Right ventricle myocardium superior (tissue), 1 donor: ENCODE measurements around the gene ZC3H18. TPM values are rescaled to one million over a fixed set of nuclear protein-coding genes. Genes with fewer than 3 reads are reported as not detected.

ENCODE experiments used
- ATAC-seq: fragments of 200-7000 bp; cut with Tn5 transposase; one replicate; pipeline ENCODE4 v1.9.1; 2020; ENCODE audit warnings: mild to moderate bottlenecking; ENCODE audit not compliant: poor library complexity
- DNase-seq: peaks from one replicate; pipeline ENCODE4 v3.0.0-alpha.2; 2020
- intact Hi-C: fragments of 100-400 bp; cut with DNase I; formaldehyde crosslinking; loops from one replicate; pipeline ENCODE4 v1.11.2; 2022
- total RNA-seq: library from RNA; stranded (reverse); fragmentation: NEBNext Ultra II Directional; extraction: Animal tissue kit (Norgen Biotek cat#: 25700); gene quantifications from one replicate; pipeline ENCODE4 v1.2.1, GENCODE V29; 2021
- donor health status: DM: no; HTN: yes; CAD: no; lungs with severe emphysema.

ZC3H18 gene
- total RNA-seq, 1 donor from 2014 or later = 23.5 TPM

- intact Hi-C loops = no loop called here
- no peak for DNase-seq
- no peak for ATAC-seq
These were observed 72.9 kb downstream of the ZC3H18 start for GRCh38 chr16:88642881-88643643.

- ATAC-seq = no peak
- intact Hi-C loops = no loop called here
- DNase-seq = no peak
These were observed 73.4 kb downstream of the ZC3H18 start for GRCh38 chr16:88643644-88643932.

- intact Hi-C loops = no loop called here
- ATAC-seq (no peak), DNase-seq (no peak)
These were observed 75.3 kb downstream of the ZC3H18 start for GRCh38 chr16:88645455-88645854.

- DNase-seq (no peak), ATAC-seq (no peak)
- intact Hi-C loops = no loop called here
These were observed 75.7 kb downstream of the ZC3H18 start for GRCh38 chr16:88645941-88646340.

GRCh38 chr16:88646345-88647034 is 76.3 kb downstream of the ZC3H18 start:
- DNase-seq (no peak), ATAC-seq (no peak)
- intact Hi-C loops = no loop called here

GRCh38 chr16:88647178-88648070 is 77.2 kb downstream of the ZC3H18 start:
- intact Hi-C loops = no loop called here
- DNase-seq (no peak), ATAC-seq (no peak)

GRCh38 chr16:88649195-88649923 is 79.2 kb downstream of the ZC3H18 start:
- intact Hi-C loops = no loop called here
- DNase-seq = no peak

GRCh38 chr16:88649924-88650748 is 79.9 kb downstream of the ZC3H18 start:
- intact Hi-C loops = no loop called here
- ATAC-seq (peak; percentile 44), DNase-seq (peak; percentile 70)

More at GRCh38 chr16:88649195-88649923, 79.2 kb downstream of the ZC3H18 start:
- no peak for ATAC-seq

- intact Hi-C loops = no loop called here
- DNase-seq (peak; percentile 90), ATAC-seq (peak; percentile 90)
These were observed 80.6 kb downstream of the ZC3H18 start, which contains the start of gene CYBA for GRCh38 chr16:88650749-88651275. CYBA (minus strand) TSS chr16:88651053; CDS start chr16:88651013, 40 bp downstream.

- DNase-seq = peak; percentile 74
- peak; percentile 34 for ATAC-seq
- intact Hi-C loops = no loop called here
These were observed 81.2 kb downstream of the ZC3H18 start for GRCh38 chr16:88651276-88651988.

GRCh38 chr16:88651989-88652761 is 82.0 kb downstream of the ZC3H18 start:
- ATAC-seq = no peak
- intact Hi-C loops = no loop called here
- no peak for DNase-seq

- DNase-seq (no peak), ATAC-seq (no peak)
- intact Hi-C loops = no loop called here
These were observed 82.5 kb downstream of the ZC3H18 start for GRCh38 chr16:88652762-88653063.

- no peak for DNase-seq
- no peak for ATAC-seq
- intact Hi-C loops = no loop called here
These were observed 82.9 kb downstream of the ZC3H18 start for GRCh38 chr16:88653101-88653500.

- ATAC-seq (no peak), DNase-seq (no peak)
- intact Hi-C loops = no loop called here
These were observed 83.6 kb downstream of the ZC3H18 start for GRCh38 chr16:88653596-88654362.

GRCh38 chr16:88654363-88655052 is 84.3 kb downstream of the ZC3H18 start:
- intact Hi-C loops = no loop called here
- DNase-seq = no peak
- no peak for ATAC-seq
